ENCODE measurements around the gene TMEM213.

GRCh38 chr7:138814816-138815332 lies 17.1 kb downstream of the TMEM213 start:
- TF ChIP-seq YY1 (IDR thresholded peaks at IDR 0.05; ENCODE audit: insufficient read depth, insufficient read length) (no peak), SUZ12 (IDR thresholded peaks at IDR 0.05; ENCODE audit: extremely low read depth, insufficient read depth, insufficient read length) (no peak)
